GM12892 (cell line): ENCODE results near the gene LRIT1.

Source experiments
- POLR2A ChIP-seq: IDR thresholded peaks from 2 replicates; pipeline ENCODE4 v1.6.1; 2011; ENCODE audit warnings: low read depth, low read length, control low read depth
- POLR2AphosphoS5 ChIP-seq: IDR thresholded peaks from 2 replicates; pipeline ENCODE4 v1.6.1; 2011; ENCODE audit warnings: low read depth, low read length, control low read depth
- TAF1 ChIP-seq: IDR thresholded peaks from 2 replicates; pipeline ENCODE4 v1.6.1; 2011; ENCODE audit warnings: low read depth, mild to moderate bottlenecking, control low read depth, low read length, borderline replicate concordance

- TF ChIP-seq TAF1 (no peak), POLR2AphosphoS5 (no peak), POLR2A (no peak)
These were observed 46.8 kb downstream of the LRIT1 start, which contains the start of gene CDHR1 for GRCh38 chr10:84194424-84195043.
